Measurements from ENCODE around the gene SMIM32.

SMIM32 gene

DNA sequence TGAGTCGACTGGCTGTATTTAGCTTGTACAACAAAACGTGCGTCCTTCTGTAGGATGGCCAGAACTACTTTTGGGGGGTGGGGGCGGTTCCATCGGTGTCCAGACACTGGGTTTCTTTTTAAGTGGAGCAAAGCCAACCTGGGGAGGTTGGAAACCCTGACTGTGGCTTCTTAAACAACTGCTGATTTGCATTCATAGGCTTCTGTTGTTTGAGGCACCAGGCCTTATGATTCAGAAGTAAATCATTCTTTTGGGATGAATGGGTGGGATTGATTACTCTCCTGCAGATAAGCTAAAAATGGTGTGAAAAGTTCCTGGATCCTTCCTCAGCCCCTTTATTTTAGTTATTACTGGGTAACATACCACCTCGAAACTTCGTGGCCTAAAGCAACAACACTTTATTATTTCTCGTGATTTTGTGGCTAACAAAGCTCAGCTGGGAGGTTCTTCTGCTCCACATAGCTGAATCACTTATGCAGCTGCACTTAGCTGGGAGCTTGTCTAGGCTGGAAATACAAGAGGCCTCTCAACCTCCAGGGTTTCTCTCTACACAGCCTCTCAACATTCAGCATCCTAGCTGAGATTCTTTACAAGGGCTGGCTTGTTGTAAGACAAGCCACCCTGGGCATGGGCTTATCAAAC lies 12.2 kb upstream of the SMIM32 start:
- no peak for DNase-seq
- H3K4me3 ChIP-seq (ENCODE audit: low read depth, low read length) = no peak overlapping the region
- no peaks in the 10 kb centered on the region for H3K36me3 ChIP-seq
- no peaks in the 10 kb centered on the region for H3K9me3 ChIP-seq
- H3K4me1 ChIP-seq = no peaks in the 10 kb centered on the region
- H3K27me3 ChIP-seq = peaks cover 7% of the 10 kb centered on the region
- TF ChIP-seq, protein P1, sequence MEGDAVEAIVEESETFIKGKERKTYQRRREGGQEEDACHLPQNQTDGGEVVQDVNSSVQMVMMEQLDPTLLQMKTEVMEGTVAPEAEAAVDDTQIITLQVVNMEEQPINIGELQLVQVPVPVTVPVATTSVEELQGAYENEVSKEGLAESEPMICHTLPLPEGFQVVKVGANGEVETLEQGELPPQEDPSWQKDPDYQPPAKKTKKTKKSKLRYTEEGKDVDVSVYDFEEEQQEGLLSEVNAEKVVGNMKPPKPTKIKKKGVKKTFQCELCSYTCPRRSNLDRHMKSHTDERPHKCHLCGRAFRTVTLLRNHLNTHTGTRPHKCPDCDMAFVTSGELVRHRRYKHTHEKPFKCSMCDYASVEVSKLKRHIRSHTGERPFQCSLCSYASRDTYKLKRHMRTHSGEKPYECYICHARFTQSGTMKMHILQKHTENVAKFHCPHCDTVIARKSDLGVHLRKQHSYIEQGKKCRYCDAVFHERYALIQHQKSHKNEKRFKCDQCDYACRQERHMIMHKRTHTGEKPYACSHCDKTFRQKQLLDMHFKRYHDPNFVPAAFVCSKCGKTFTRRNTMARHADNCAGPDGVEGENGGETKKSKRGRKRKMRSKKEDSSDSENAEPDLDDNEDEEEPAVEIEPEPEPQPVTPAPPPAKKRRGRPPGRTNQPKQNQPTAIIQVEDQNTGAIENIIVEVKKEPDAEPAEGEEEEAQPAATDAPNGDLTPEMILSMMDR (IDR thresholded peaks at IDR 0.05; ENCODE audit: low read depth, low read length) = no peak

DNA sequence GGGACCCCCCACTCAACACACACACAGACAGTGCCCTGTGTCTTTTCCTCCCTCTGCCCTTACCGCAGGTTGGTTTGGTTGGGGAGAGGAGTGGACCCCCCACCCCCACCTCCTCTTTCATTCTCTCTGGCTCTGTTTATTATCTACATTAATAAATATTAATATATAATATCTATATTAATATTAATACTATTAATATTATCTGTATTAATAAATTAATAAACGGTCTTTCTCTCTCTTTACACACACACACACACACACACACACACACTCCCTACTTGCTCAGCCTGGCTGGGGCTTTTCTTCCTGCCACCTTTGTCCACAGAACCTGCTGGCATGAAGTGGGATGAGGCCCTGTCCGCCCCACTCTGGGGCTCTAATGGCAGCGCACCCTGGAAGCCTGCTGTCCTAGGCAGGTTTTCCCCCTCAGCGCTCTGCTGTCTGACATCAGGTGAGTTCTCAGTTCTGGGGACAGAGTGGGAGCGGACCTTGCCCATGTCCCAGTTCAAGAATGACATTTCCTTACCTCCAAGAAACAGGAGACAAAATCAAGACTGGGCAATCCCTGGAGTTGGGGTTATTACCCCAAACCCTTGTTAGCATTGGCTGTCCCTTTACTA lies 10.5 kb upstream of the SMIM32 start:
- H3K4me1 ChIP-seq = no peaks in the 10 kb centered on the region
- no peaks in the 10 kb centered on the region for H3K9me3 ChIP-seq
- TF ChIP-seq, protein P1 (IDR thresholded peaks at IDR 0.05; ENCODE audit: low read depth, low read length) = no peak
- H3K27me3 ChIP-seq = peaks cover 23% of the 10 kb centered on the region
- no peak overlapping the region for H3K4me3 ChIP-seq (ENCODE audit: low read depth, low read length)
- no peak for DNase-seq
- H3K36me3 ChIP-seq = no peaks in the 10 kb centered on the region

DNA sequence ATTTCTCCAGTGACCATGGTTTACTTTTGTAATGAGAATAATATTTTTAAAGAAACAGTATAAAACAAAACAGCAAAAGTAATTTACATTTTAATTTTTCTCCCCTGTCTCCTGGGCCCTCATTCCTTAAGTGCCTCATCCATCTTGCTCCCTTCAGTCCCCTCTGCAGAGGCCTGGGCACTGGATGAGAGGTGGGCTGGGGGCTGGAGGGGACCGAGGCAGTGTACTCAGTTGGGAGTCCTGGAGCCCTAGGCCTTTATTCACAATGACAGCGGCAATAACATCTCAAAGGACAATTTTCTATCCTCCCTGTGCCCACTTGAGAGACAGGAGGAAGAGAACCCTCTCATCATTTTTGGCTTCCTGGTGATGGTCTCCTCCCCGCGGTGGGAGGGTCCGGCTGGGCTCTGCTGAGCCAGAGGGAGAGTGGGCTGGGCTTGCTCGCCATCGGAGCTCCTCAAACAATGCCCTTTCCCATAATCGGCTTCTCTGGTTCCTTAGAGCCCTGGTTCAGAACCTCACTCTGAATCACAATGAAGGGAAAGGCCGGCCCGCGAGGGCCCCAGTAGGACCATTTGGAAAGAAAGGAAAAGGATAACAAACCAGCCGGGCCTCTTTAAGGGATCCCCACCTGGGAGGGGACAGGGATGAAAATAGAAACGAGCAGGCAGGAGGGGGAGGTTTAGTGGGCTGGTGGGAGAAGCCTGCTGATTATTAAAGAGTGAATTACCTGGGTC lies 9.7 kb upstream of the SMIM32 start:
- no peaks in the 10 kb centered on the region for H3K9me3 ChIP-seq
- H3K27me3 ChIP-seq = peaks cover 23% of the 10 kb centered on the region
- no peak overlapping the region for H3K4me3 ChIP-seq (ENCODE audit: low read depth, low read length)
- TF ChIP-seq, protein P1 (IDR thresholded peaks at IDR 0.05; ENCODE audit: low read depth, low read length) = no peak
- H3K4me1 ChIP-seq = no peaks in the 10 kb centered on the region
- no peak for DNase-seq
- no peaks in the 10 kb centered on the region for H3K36me3 ChIP-seq

DNA sequence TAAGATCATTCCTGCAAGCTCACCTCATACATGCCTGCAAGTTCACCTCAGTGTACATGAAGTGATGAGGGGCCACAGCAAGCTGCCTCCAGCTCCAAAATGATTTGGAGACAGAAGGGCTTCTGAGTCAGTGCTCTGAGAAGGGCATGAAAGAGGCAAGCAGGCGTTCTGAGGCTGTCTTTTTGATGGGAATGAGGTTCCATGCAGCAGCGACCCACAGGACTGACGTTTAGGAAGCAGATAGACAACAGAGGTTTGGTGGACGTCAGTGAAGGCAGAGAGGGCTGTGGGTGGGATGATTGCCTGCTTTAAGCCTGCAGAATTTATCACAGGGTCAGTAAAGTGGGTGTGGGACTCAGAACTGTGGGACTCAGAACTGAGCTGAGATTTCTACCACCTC lies 8.9 kb upstream of the SMIM32 start:
- no peak for DNase-seq
- Histone ChIP-seq H3K4me3 (ENCODE audit: low read depth, low read length) (no peak overlapping the region), H3K27me3 (peaks cover 23% of the 10 kb centered on the region)

DNA sequence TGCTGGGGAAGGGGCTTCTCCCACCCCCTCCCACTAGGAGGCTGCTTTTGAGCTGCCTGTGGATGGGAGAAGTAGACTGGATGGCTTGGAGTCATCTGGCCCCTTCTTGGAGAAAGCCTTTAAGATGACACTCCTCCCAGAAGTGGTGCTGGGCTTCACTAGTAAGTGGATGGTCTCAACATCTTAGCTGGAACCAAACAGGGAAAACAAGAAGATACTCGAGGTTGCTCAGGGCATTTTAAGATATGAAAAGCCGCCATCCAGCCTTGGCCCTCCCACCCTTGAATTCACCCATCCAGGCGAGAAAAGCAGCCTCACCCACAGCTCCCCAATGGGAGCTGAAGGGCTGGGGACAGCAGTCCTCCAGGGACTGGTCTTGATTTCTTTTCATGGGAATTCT lies 7.8 kb upstream of the SMIM32 start:
- no peaks in the 10 kb centered on the region for H3K9me3 ChIP-seq
- no peaks in the 10 kb centered on the region for H3K36me3 ChIP-seq
- DNase-seq = no peak
- H3K27me3 ChIP-seq = peaks cover 26% of the 10 kb centered on the region
- TF ChIP-seq, protein P1 (IDR thresholded peaks at IDR 0.05; ENCODE audit: low read depth, low read length) = no peak
- H3K4me3 ChIP-seq (ENCODE audit: low read depth, low read length) = no peak overlapping the region
- no peaks in the 10 kb centered on the region for H3K4me1 ChIP-seq

More for the DNA sequence above, 8.9 kb upstream of the SMIM32 start:
- Histone ChIP-seq H3K4me1 (no peaks in the 10 kb centered on the region), H3K9me3 (no peaks in the 10 kb centered on the region), H3K36me3 (no peaks in the 10 kb centered on the region)
- TF ChIP-seq, protein P1 (IDR thresholded peaks at IDR 0.05; ENCODE audit: low read depth, low read length) = no peak

DNA sequence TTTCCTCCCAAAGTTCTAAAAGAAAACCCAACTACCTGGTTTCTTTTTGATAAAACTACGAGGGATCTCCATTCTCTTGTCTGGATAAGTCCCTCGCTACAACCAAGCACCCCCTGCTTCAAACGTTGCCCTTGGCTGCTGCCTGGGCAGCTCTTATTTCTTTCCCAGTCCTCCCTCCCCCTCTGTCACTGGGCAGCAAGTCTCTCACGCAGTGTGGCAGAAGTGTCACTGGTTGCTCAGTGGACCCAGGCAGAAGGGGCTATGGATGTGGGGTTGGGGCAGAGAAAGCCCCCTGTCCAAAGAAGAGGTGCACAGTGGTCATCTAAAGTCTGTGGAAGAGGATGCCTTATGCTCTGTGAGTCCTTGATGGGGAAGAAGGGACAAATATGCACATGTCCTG lies 7.2 kb upstream of the SMIM32 start:
- Histone ChIP-seq H3K27me3 (peaks cover 33% of the 10 kb centered on the region), H3K4me3 (ENCODE audit: low read depth, low read length) (no peak overlapping the region), H3K36me3 (no peaks in the 10 kb centered on the region), H3K4me1 (no peaks in the 10 kb centered on the region), H3K9me3 (no peaks in the 10 kb centered on the region)
- DNase-seq = no peak
- TF ChIP-seq, protein P1 (IDR thresholded peaks at IDR 0.05; ENCODE audit: low read depth, low read length) = no peak
